Keratinocyte (primary cell): ENCODE measurements around the gene ITGAV. TPM values are rescaled to one million over a fixed set of nuclear protein-coding genes. Genes with fewer than 3 reads are reported as not detected.

Source experiments
- DNase-seq: peaks from one replicate; pipeline ENCODE4 v3.0.0-alpha.2; 2011; ENCODE audit warnings: low read depth, missing footprints, low spot score
- FAIRE-seq: peaks from 2 replicates; lab custom pipeline; 2011; peaks lifted over from hg19 to GRCh38; lab: Jason Lieb, UNC
- H2AFZ ChIP-seq: 2 replicates; pipeline ENCODE4 v1.6.0; 2012; ENCODE audit warnings: low read length, control low read depth, inconsistent platforms; ENCODE audit not compliant: control insufficient read depth
- H3K27ac ChIP-seq: 2 replicates; pipeline ENCODE4 v1.5.1; 2011; ENCODE audit warnings: low read length; ENCODE audit not compliant: control insufficient read depth, insufficient read depth
- H3K27me3 ChIP-seq: 3 replicates; pipeline ENCODE4 v1.6.0; 2011; ENCODE audit warnings: low read length; ENCODE audit not compliant: control insufficient read depth, insufficient read depth; ENCODE audit errors: extremely low read depth
- H3K36me3 ChIP-seq, 2 experiments: 2 replicates in 1 of 2; 3 replicates in 1 of 2; pipeline ENCODE4 v1.5.1; 2011; ENCODE audit warnings: low read length in 2 of 2, mild to moderate bottlenecking in 1 of 2; ENCODE audit not compliant: control insufficient read depth in 2 of 2, insufficient read depth in 2 of 2; ENCODE audit errors: extremely low read depth in 1 of 2
- H3K4me1 ChIP-seq: 3 replicates; pipeline ENCODE4 v1.5.1; 2011; ENCODE audit warnings: low read length; ENCODE audit not compliant: control insufficient read depth, insufficient read depth; ENCODE audit errors: extremely low read depth
- H3K4me2 ChIP-seq: 3 replicates; pipeline ENCODE4 v1.6.0; 2011; ENCODE audit warnings: low read depth, low read length; ENCODE audit not compliant: control insufficient read depth, insufficient read depth; ENCODE audit errors: extremely low read depth
- H3K4me3 ChIP-seq, 3 experiments: fragments of 200-600 bp in 1 of 3; sonication (generic) in 1 of 3; 2 replicates in 2 of 3; 3 replicates in 1 of 3; pipeline ENCODE4 v1.5.1; 2011 to 2016; ENCODE audit warnings: low read length in 3 of 3, mild to moderate bottlenecking in 3 of 3, control low read depth in 2 of 3, inconsistent platforms in 1 of 3, low read depth in 1 of 3, mixed read lengths in 1 of 3, mixed run types in 1 of 3, moderate library complexity in 1 of 3; ENCODE audit not compliant: control insufficient read depth in 2 of 3, insufficient read depth in 2 of 3; ENCODE audit errors: extremely low read depth in 1 of 3
- H3K79me2 ChIP-seq: 2 replicates; pipeline ENCODE4 v1.6.0; 2012; ENCODE audit warnings: low read length; ENCODE audit not compliant: control insufficient read depth, insufficient read depth
- H3K9ac ChIP-seq: 3 replicates; pipeline ENCODE4 v1.6.0; 2011; ENCODE audit warnings: low read length; ENCODE audit not compliant: control insufficient read depth, insufficient read depth; ENCODE audit errors: extremely low read depth
- H3K9me1 ChIP-seq: 3 replicates; pipeline ENCODE4 v1.6.0; 2011; ENCODE audit warnings: low read length; ENCODE audit not compliant: control insufficient read depth, insufficient read depth; ENCODE audit errors: extremely low read depth
- H3K9me3 ChIP-seq: 2 replicates; pipeline ENCODE4 v1.5.1; 2012; ENCODE audit warnings: low read depth, low read length; ENCODE audit not compliant: control insufficient read depth
- H4K20me1 ChIP-seq: 3 replicates; pipeline ENCODE4 v1.6.0; 2011; ENCODE audit warnings: low read length; ENCODE audit not compliant: control insufficient read depth, insufficient read depth; ENCODE audit errors: extremely low read depth
- EZH2 ChIP-seq: IDR thresholded peaks from one replicate; pipeline ENCODE4 v1.6.1; 2012; ENCODE audit warnings: inconsistent platforms, mild to moderate bottlenecking, low read length, moderate library complexity
- dilution Hi-C: fragments of 300-500 bp; cut with MboI; formaldehyde crosslinking; loops from one replicate; pipeline ENCODE4 v1.7.0; 2020; ENCODE audit warnings: low sequenced_read_pairs; ENCODE audit not compliant: extremely low pct_ligation_motif_present
- polyA plus RNA-seq, 5 experiments: library from polyadenylated mRNA; depleted of rRNA in 3 of 5; stranded (reverse) in 3 of 5; stranded (forward) in 1 of 5; unstranded in 1 of 5; fragments of >200 nt; gene quantifications; 1 replicate in 1 of 5; 2 replicates in 3 of 5; 3 replicates in 1 of 5; pipeline versions ENCODE4 v1.2.1 to v1.2.3, GENCODE V29; 2011 to 2012; ENCODE audit warnings: missing spikeins in 2 of 5, low read depth in 1 of 5, low replicate concordance in 1 of 5
- TF ChIP-seq, protein P1 (sequence below), 3 experiments: IDR thresholded peaks in 1 of 3; conservative IDR thresholded peaks in 1 of 3; optimal IDR thresholded peaks in 1 of 3; 2 replicates in 2 of 3; 3 replicates in 1 of 3; pipeline versions ENCODE3 to v1.5.1; 2011; ENCODE audit warnings: low read length in 3 of 3, mild to moderate bottlenecking in 3 of 3, moderate library complexity in 2 of 3, control low read depth in 1 of 3, inconsistent platforms in 1 of 3; ENCODE audit not compliant: insufficient read depth in 2 of 3; ENCODE audit errors: extremely low read depth in 1 of 3

The ITGAV gene
- polyA plus RNA-seq, 1 donor (not counting 4 experiments of a cell fraction or from before 2014, with no cell fraction given) = 63.7 TPM

DNA sequence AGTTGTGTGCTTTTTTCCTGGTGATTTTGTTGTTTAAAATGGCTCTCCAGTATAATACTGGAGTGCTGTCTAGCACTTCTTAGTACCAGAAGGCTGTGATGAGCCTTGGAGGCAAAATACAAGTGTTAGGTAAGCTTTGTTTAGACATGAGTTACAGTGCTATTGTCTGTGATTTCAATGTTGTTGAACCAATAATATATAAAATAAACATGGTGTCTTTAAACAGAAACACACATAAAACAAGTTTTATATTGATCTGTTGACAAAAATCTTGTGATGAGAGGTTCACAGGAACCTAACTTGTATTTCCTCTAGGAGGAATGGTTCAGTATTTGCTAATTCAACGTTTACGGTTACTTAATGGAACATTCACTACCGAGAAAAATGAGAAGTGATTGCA lies 99.0 kb downstream of the ITGAV start:
- H2AFZ ChIP-seq = no peak overlapping the region
- H3K79me2 ChIP-seq = no peaks in the 10 kb centered on the region
- DNase-seq = no peak
- no peak overlapping the region for H3K4me2 ChIP-seq
- H3K27me3 ChIP-seq = no peaks in the 10 kb centered on the region
- H3K9ac ChIP-seq = no peak overlapping the region
- no peak overlapping the region for H3K27ac ChIP-seq
- H3K9me3 ChIP-seq = no peaks in the 10 kb centered on the region
- TF ChIP-seq EZH2 = no peak
- TF ChIP-seq, protein P1, sequence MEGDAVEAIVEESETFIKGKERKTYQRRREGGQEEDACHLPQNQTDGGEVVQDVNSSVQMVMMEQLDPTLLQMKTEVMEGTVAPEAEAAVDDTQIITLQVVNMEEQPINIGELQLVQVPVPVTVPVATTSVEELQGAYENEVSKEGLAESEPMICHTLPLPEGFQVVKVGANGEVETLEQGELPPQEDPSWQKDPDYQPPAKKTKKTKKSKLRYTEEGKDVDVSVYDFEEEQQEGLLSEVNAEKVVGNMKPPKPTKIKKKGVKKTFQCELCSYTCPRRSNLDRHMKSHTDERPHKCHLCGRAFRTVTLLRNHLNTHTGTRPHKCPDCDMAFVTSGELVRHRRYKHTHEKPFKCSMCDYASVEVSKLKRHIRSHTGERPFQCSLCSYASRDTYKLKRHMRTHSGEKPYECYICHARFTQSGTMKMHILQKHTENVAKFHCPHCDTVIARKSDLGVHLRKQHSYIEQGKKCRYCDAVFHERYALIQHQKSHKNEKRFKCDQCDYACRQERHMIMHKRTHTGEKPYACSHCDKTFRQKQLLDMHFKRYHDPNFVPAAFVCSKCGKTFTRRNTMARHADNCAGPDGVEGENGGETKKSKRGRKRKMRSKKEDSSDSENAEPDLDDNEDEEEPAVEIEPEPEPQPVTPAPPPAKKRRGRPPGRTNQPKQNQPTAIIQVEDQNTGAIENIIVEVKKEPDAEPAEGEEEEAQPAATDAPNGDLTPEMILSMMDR (optimal IDR thresholded peaks at IDR 0.05 in 1 of 3, IDR thresholded peaks at IDR 0.05 in 1 of 3, conservative IDR thresholded peaks at IDR 0.05 in 1 of 3; ENCODE audit: extremely low read depth in 1 of 3, insufficient read depth in 2 of 3, low read length in 3 of 3) = no peak
- FAIRE-seq = no peak
- H4K20me1 ChIP-seq = no peaks in the 10 kb centered on the region
- peaks cover 4% of the 10 kb centered on the region for H3K4me1 ChIP-seq
- no peaks in the 10 kb centered on the region for H3K9me1 ChIP-seq
- no peaks in the 10 kb centered on the region for H3K36me3 ChIP-seq
- dilution Hi-C loops = no loop called here
- no peak overlapping the region for H3K4me3 ChIP-seq

DNA sequence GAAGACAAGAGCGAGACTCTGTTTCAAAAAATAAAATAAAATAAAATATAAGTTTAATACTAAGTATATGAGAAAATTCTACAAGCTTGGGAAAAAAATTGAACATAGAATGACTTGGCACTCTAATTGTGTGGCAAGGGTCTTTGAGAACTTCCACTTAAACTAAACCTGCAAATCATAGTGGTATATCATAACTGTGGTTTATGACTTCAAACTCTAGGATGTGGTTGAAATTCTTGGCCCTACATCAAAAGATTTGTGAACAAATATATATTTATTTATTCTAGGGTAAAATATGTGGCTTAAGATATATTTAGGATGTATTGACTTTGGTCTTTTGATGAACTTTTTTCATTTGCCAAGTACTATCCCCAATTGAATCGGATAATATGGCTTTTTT lies 100.9 kb downstream of the ITGAV start:
- no peak overlapping the region for H3K27ac ChIP-seq
- H3K4me1 ChIP-seq = peaks cover 17% of the 10 kb centered on the region
- no peak overlapping the region for H2AFZ ChIP-seq
- no peaks in the 10 kb centered on the region for H3K9me1 ChIP-seq
- no peaks in the 10 kb centered on the region for H3K9me3 ChIP-seq
- H3K36me3 ChIP-seq = no peaks in the 10 kb centered on the region
- FAIRE-seq (no peak), DNase-seq (no peak)
- H3K9ac ChIP-seq = no peak overlapping the region
- dilution Hi-C loops = no loop called here
- H3K79me2 ChIP-seq = no peaks in the 10 kb centered on the region
- TF ChIP-seq, protein P1 (optimal IDR thresholded peaks at IDR 0.05 in 1 of 3, IDR thresholded peaks at IDR 0.05 in 1 of 3, conservative IDR thresholded peaks at IDR 0.05 in 1 of 3; ENCODE audit: extremely low read depth in 1 of 3, insufficient read depth in 2 of 3, low read length in 3 of 3) = no peak
- TF ChIP-seq EZH2 = no peak
- H3K27me3 ChIP-seq = no peaks in the 10 kb centered on the region
- no peak overlapping the region for H3K4me3 ChIP-seq
- no peak overlapping the region for H3K4me2 ChIP-seq
- H4K20me1 ChIP-seq = no peaks in the 10 kb centered on the region
